GM18868 (cell line): ENCODE measurements around the gene ITPK1.

Experiments used
- ATAC-seq: cut with Tn5 transposase; IDR thresholded peaks from one replicate; pipeline ENCODE4 v1.9.1; 2021; ENCODE audit warnings: mild to moderate bottlenecking, moderate library complexity; ENCODE audit not compliant: unreplicated experiment

Gene ITPK1

DNA sequence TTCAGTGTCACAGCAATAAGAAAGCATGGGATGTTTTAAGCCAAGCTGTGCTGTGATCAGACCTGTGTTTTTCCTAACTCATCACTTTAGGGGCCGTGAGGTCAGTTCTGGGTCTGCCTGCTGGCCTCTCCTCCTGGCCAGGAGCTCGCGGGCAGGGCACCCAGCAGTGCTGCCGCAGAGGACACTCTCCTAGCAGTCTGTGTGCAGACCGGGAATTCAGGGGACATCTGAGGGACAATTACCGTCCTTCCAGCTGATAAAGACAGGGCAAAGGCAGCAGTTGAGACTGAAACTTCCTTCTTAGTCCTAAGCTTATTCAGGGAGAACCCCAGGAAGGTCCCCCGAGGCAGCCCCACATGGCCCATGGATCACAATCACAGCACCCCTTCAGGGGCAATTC, 103.2 kb downstream of the ITPK1 start:
- ATAC-seq: no peak

DNA sequence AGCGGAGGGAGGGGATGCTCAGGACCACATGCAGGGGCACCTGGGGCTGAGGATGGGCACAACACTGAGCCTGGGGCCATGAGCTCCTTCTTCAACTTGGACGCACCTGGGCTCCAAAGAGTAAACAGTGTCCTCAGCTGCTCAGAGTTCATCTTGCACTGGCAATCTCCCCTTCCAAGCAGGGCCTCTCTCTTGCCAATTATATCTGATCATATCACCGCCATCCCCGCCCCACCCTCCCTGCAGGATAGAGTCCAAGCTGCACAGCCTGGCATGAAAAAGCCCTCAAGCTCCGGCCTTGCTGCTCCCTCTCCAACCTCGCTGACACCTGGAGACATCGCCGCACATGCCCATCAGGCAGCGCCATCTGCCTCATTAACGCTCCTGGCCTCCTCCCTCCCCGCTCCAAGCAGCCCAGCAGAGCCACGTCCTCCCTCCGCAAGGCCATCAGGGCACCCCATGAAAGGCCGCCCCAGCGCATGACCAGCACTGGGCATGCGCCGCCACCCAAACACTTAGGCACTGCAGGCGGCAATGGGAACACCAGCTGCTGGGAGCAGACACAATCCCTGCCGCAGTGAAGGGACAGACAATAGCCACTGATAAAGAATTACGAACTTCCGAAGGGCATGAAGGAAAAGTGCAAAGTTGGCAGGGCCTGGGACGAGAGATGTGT, 103.9 kb downstream of the ITPK1 start:
- no peak for ATAC-seq

DNA sequence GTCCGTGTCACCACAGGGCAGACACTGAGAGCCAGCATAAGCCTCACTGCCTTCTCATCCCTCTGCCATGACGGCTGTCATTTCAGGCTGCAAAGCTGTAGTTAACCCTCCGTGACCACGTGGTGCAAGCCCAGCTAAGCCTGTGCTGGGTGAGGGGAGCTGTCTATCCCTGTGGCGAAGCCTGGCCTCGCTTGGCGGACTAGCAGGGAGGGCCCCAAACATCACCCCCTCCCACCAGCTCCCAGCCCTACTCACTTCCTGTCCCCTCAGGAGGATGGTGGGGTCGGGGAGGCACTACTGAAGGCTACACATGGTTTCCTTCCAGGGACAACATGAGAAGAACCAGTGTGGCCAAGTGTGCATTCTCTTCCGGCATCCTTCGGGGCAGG, 104.6 kb downstream of the ITPK1 start:
- ATAC-seq: no peak

DNA sequence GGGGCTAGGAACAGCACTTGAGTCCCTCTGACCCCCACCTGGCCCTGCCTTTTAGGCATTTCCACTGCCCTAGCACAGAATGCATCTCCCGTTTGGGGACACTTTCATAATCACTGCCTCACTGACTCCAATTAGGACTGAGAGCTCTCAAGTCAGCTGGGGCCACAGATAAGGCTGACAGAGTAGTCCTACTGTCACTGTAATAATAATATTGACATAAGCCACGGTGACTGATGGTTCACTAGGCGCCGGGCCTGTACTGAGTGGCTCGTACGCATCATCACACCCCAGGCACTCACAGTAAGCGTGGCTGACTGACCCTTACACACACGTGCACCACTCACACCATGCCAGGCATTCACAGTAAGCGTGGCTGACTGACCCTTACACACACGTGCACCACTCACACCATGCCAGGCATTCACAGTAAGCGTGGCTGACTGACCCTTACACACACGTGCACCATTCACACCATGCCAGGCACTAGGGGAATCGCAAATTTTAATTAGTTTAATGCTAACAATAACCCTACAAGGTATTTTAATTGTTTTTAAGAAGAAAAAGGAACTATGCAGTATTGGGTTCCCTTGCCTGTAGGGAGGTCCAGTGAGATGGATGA, 105.1 kb downstream of the ITPK1 start:
- ATAC-seq: no peak

DNA sequence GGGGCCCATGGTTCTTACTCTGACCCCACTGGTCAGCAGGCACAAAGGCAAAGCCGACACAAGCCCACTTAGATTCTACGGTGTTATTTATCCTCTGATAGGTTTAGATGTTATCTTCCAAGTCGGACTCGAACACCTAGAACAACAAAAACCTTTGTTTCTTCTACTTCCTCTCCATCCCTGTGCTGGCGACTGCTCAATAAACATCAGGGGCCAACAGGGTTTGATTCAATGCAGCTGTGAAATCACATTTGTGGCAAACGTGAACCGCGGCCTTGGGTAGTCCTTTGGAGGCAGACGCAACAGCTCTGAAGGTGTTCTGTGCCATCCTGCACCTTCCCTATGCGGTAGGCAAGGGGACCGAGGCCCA, 105.6 kb downstream of the ITPK1 start:
- no peak for ATAC-seq

DNA sequence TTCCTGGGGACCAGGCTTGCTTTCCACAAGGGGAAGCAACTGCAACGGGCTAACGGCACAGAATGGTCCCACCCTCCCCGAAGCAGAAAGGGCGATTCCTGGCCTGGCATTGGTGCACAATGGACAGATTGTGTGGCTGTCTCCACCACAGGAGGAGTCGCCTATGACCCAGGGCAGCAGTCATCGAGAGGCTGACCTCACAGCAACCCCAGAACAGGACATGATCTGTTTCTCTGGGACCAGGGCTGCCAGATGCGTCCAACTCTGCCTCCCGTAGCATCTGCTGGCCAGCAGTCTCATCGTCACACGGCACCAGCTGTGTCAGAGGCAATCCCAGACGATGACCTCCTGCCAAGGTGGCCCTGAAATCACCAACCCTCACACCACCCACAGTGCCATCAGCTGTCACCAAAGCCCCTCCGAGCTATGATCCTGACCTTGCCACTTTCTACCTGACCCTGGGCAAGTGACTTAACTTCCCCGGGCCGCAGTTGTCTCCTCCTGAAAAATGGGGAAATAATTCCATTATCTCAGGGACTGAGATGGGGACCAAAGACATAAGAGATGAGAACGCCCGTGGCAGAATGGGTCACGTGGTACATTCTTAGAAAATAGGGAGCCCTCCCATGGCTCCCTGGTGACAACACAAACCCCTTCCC, 106.1 kb downstream of the ITPK1 start:
- ATAC-seq: no peak

DNA sequence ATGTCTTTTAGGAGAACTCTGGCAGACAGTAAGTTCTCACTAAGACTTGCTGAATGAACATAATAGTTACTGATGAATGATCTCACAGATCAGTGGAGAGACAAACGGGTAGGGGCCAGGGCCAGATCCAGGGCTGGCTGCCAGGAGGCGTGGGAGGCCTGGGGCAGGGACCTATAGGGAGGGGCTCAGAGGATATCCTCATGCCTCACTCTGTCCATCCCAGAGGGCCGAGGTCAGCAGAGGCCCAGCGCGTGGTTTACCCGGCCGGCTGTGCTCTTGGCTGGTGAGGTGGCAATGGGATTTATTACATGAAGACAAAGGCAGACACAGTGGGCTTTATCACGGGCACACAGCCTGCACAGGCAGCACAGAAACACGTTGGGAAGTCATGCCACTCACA, 107.3 kb downstream of the ITPK1 start:
- ATAC-seq: no peak

DNA sequence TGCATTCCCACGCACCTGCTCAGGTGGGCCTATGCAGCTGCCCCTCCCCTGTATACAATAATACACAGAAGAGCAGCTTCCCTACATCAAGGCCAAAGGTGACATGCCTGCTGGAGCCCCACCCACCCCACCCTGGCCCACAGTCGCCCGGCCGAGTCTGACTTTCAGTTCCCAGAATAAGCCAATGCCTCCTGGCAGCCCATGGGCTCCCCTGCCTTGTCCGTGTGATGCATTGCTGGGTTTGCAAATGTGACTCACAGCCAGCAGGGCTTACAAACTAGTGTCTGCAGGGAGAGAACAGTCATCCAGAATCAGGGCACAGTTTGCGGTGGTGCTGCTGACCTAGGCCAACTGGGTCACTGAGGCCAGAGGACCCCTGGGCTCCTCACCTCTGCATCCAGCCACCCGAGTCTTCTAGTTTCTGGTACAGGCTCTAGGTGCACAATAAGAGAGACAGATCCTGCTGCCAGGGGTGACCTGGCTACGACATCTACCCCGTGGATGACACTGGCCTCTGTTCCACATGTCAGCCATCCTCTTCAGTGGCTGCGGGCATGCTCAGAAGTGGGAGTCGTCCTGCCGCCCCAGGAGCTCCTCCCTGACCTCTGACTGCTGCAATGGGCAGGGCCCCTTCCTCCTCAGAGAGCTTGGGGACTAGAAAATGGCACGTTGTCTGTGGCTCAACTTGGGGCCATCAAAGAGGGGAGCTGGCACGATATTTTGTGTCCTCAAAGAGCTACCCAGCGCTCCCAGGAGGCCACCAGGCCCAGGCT, 108.3 kb downstream of the ITPK1 start:
- no peak for ATAC-seq

DNA sequence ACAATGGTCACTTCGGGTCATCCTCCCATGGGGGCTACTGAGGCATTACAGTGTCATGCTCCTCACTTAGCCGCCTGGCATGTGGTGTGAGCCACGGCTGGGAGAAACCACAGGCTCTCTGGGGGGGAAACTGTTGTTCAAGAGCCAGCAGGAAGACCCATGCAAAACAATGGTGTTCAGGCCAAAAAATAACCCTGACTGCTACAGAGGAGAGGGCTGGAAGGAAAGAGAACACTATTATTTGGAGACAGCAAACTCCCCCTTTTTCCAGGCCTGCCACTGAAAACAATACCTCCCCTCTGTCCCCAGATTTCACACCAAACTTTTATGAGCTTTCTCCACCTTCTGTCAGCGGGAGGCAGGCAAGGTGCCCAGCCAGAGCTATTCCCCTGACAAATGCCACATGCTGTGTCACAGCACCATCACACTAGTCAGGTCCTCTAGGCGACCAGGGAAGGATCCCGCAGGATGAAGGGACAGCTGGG, 109.1 kb downstream of the ITPK1 start:
- ATAC-seq: no peak

DNA sequence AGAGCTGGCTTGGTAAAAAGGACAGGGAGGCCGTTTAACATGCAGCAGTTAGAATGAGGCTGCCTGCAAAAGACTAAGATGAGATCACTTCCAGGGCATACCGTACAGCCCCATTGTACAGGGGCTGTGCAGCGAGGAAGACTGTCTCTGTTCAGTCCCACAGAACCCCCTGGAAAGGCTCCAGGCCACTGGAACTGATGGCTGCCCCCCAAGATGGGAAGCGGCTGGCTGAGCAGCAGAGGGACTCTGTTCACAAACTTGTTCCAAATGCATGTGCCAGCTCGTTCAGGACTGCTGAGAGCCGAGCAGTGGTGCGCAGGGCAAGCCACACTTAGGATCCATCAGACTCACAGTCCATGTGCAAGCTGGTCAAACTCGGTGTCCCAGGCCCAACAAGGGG, 109.9 kb downstream of the ITPK1 start:
- ATAC-seq: no peak

DNA sequence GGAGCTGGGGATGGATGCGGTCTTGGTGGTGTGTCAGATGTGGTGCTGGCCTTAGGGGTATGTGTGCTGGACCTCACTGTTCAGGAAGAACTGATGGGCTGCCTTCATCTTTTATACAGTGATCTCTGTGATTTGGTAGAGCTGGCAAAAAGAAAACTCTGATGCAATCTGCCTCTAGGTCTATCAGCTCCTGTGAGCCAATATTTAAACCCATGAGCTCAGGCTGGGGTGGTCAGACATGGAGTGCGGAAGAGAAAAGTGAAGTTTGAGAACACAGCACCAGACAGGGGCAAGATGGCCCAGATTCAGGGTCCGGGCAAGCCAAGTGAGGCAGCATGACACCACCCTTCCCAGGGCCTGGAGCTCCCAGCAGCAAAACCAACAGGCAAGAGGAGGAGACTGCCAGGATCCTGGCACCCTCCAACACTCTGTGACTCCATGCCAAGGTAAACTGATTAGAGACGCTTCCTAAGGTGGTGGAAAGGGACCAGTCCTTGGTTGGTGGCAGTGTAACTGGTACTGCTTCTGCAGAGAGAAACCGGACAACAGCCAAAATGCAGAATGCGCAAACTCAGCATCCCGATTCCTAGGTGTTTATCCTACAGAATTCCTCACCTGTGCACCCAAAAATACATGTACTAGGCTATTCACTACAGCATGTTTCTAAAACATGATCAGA, 110.5 kb downstream of the ITPK1 start:
- ATAC-seq: no peak

DNA sequence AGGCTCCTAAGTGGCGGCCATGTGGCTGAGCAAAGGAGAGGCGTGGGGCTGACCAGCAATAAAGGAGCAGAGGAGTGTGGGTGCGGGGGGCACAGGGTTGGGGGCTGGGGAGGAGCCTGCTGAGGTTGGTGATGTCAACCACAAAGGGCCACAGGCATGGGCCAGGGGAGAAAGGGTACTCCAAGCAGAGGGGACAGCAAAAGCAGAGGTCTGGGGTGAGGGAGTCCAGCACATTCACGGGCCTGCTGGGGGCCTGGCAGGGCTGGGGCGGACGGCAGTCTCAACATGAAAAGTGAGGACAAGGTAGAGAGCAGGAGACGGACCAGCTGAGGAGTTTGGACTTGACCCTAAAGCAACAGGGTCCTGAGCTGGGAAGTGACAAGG, 111.0 kb downstream of the ITPK1 start:
- ATAC-seq: no peak

DNA sequence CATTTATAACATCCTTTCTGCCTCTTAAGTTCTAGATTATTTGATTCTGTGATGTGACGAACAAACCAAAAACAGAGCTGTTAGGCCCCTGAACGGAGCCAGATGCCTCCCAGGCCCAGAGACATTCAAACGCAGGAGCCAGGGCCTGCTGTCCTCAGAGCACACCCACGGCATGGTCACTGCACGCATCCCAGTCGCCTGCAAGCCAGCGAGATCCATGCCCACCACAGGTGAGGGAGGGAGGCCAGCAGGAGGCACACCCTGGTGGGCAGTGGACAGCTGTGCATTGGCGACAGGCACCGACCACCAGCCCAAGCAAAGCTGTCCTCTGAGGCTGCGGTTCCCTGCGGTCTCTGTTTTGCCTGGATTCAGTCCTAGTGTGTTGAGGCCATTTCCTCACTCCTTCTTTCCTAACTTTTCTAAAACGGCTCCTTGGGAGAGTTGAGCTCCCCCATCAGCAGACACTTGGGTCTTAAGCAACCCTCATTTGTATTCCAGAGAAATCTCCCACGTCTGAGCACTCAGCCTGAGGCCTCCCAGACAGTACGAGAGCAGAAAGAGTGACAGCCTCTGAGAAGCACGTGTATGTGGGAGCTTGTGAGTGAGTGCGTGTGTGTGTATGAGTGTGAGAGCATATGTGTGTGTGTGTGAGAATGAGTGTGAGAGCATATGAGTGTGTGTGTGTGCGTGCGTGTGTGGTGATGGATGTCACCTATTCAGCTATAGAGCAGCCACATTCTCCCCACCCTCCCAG, 111.6 kb downstream of the ITPK1 start:
- ATAC-seq: no peak

DNA sequence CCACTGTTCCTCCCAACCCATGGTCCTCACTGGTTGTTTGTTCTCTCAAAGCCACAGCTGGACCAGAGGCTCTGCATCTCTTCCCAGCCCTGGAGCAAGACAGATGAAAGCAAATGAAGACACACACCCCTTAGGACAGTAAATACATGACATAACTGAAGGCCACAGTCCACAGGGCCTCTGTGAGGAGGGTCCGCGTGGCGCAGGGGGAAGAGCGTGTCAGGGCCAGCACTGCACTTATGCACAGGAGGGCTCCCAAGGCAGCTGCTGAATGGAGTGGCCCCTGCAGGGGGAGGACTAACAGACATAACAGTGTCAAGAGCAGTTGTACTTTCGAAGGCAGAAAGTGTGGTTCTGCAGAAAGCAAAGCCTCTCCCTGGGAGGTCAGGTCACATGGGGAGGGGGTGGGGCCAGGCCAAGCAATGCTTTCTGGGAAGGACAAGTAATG, 112.8 kb downstream of the ITPK1 start:
- no peak for ATAC-seq

DNA sequence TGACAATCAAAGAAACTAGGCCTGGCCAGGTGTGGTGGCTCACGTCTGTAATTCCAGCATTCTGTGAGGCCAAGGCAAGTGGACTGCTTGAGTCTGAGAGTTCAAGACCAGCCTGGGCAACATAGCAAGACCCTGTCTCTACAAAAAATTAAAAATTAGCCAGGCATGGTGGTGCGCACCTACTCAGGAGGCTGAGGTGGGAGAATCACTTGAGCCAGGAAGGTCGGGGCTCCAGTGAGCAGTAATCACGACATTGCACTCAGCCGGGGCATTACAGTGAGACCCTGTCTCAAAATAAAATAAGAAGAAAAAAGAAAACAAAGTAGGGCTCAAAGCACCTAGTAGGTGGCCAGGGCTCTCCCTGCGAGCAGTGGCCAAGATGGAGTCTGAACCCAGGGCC, 113.7 kb downstream of the ITPK1 start:
- no peak for ATAC-seq

DNA sequence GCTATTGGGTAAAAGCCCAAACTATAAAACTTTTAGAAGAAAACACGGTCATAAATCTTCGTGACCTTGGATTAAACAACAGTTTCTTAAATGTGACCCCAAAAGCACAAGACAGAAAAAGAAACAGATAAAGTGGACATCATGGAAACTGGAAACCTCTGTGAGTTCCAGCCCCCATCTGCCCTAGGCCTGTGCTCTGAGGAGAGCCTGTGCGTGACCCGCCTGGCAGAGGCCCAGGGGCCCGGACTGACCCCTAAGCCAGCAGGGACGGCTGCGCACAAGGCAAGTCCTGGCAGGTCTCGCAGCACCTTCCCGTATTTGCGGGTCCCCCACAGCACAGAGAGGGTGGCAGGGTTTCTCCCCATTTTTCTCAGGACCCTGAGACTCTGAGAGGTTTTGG, 116.8 kb downstream of the ITPK1 start:
- ATAC-seq: no peak

DNA sequence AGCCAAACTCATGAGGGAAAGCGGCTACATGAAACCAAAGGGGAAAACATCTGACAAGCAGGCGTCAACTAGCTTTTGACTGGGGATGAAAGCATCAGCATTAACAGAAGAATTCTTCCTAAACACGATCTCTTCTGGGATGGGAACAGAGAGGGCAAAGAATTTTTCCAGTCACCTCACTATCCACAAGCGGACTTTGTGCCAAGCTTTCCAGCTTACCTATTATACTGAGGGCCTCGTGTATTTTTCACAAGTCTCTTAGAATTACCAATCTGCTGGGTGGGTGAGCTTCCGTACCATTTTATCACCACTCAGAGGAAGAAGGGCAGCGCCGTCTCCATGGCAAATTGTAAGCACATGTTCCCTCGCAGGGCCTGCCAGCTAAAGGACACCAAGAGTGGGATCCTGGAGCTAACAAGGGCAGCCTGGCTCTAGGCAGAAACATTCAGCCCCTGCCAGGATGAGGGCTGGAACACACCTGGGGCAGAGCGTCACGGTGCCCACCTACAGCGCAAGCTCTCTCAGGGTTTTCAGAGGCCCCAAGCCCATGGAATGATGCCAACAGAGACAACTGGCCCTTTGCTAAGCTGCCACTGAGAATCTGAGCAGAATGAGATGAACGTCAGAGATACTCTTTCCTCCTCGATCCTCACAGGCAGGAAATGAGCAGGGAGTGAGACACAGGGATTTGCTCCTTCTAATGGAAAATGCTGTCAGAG, 118.2 kb downstream of the ITPK1 start:
- no peak for ATAC-seq

DNA sequence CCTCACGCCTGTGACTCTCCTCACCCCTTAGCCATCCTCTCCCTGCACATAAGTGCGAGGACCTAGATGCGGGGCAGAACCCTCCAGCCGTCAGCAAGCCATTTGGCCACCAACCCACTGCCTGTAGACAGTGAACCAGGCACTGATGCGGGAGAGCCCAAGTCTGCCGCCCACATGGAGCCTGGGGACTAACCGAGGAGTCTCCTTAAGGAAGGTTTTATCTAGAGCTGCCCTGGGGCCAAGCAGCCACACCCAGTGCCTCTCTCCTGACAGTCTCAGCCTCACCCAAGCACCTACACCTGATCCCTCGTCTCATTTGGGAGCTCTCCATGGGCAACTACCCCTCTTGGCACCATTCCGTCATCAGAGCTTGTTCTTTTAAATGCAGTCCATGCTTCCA, 120.1 kb downstream of the ITPK1 start:
- ATAC-seq: no peak

DNA sequence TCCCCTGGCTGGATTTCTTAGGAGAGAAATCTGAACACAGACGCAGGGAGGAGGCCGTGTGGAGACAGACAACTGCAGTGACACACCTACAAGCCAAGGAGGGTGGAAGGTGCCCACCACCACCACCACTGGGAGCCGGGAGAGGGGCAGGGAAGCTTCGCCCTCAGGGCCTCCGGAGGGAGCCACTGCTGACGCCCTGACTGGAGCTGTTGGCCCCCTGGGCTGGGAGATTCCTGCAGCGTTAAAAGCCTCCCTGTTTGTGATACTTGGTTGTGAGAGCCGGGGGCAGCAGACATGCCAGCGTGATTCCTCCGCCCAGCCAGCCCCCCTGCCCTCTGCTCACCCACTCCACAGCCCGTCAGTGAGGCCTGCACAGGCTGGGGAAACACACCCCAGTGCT, 120.8 kb downstream of the ITPK1 start:
- no peak for ATAC-seq
